SK-N-SH (cell line): ENCODE measurements around the gene RGS6. TPM values are rescaled to one million over a fixed set of nuclear protein-coding genes. Genes with fewer than 3 reads are reported as not detected.

Experiments used
- CTCF ChIA-PET: fragments of 300-600, 350-600 bp; formaldehyde crosslinking; extraction: SDS; loops from one replicate; lab custom pipeline; 2021; lab: Yijun Ruan, JAX
- POLR2A ChIA-PET: fragments of 350-600 bp; sonication (Branson Sonifier 250); formaldehyde crosslinking; extraction: SDS; loops from one replicate; lab custom pipeline; 2020; ENCODE audit warnings: antibody characterized with exemption, inconsistent platforms; lab: Yijun Ruan, JAX
- DNase-seq: peaks from one replicate; pipeline ENCODE4 v3.0.0; 2012
- H2AFZ ChIP-seq: fragments of 200-600 bp; sonication (generic); 2 replicates; pipeline ENCODE4 v1.8.1; 2016; ENCODE audit warnings: antibody characterized with exemption, mild to moderate bottlenecking, low read depth
- H3F3A ChIP-seq: fragments of 200-600 bp; sonication (generic); replicated peaks from 2 replicates; pipeline ENCODE3; 2016; ENCODE audit warnings: antibody characterized with exemption, mild to moderate bottlenecking; ENCODE audit not compliant: insufficient read depth
- H3K27ac ChIP-seq, 2 experiments: fragments of 200-500 bp in 1 of 2; fragments of 200-600 bp in 1 of 2; sonication (Bioruptor generic) in 1 of 2; sonication (generic), shearing (Covaris generic) in 1 of 2; 2 replicates each; pipeline versions ENCODE4 v1.5.1 to v1.6.1; 2014 to 2016; ENCODE audit warnings: low read depth in 2 of 2, inconsistent platforms in 1 of 2, low read length in 1 of 2, mild to moderate bottlenecking in 1 of 2, mixed read lengths in 1 of 2
- H3K27me3 ChIP-seq: fragments of 200-600 bp; sonication (generic), shearing (Covaris generic); 2 replicates; pipeline ENCODE4 v1.6.1; 2016; ENCODE audit warnings: mixed run types; ENCODE audit not compliant: insufficient read depth
- H3K36me3 ChIP-seq, 2 experiments: fragments of 200-500 bp in 1 of 2; fragments of 200-600 bp in 1 of 2; sonication (Bioruptor generic) in 1 of 2; sonication (generic) in 1 of 2; replicated peaks in 1 of 2; 2 replicates each; pipeline versions ENCODE3 to v1.5.1; 2014 to 2016; ENCODE audit warnings: low read length in 1 of 2, mild to moderate bottlenecking in 1 of 2; ENCODE audit not compliant: insufficient read depth in 2 of 2, control insufficient read depth in 1 of 2
- H3K4me1 ChIP-seq, 2 experiments: fragments of 200-500 bp in 1 of 2; fragments of 200-600 bp in 1 of 2; sonication (Bioruptor generic) in 1 of 2; sonication (generic), shearing (Covaris generic) in 1 of 2; 2 replicates each; pipeline versions ENCODE4 v1.5.1 to v1.6.1; 2014 to 2016; ENCODE audit warnings: low read depth in 1 of 2, low read length in 1 of 2, mixed run types in 1 of 2; ENCODE audit not compliant: insufficient read depth in 2 of 2, control insufficient read depth in 1 of 2
- H3K4me2 ChIP-seq: fragments of 200-600 bp; sonication (generic), shearing (Covaris generic); 2 replicates; pipeline ENCODE4 v1.6.1; 2017; ENCODE audit warnings: mixed run types
- H3K4me3 ChIP-seq, 2 experiments: fragments of 200-500 bp in 1 of 2; fragments of 200-600 bp in 1 of 2; sonication (Bioruptor generic) in 1 of 2; sonication (generic), shearing (Covaris generic) in 1 of 2; 2 replicates each; pipeline versions ENCODE4 v1.5.1 to v1.8.1; 2014 to 2016; ENCODE audit warnings: low read depth in 2 of 2, inconsistent platforms in 1 of 2, low read length in 1 of 2, mild to moderate bottlenecking in 1 of 2, mixed read lengths in 1 of 2, moderate library complexity in 1 of 2
- H3K79me2 ChIP-seq: fragments of 200-600 bp; sonication (generic); 2 replicates; pipeline ENCODE4 v1.8.1; 2017; ENCODE audit warnings: mild to moderate bottlenecking; ENCODE audit not compliant: insufficient read depth
- H3K9ac ChIP-seq: fragments of 200-600 bp; sonication (generic); 2 replicates; pipeline ENCODE4 v1.6.1; 2017; ENCODE audit warnings: mixed run types
- H3K9me2 ChIP-seq: fragments of 200-600 bp; sonication (generic); 2 replicates; pipeline ENCODE4 v1.6.1; 2017; ENCODE audit warnings: mixed run types
- H3K9me3 ChIP-seq: fragments of 200-600 bp; sonication (generic); 2 replicates; pipeline ENCODE4 v1.6.1; 2017; ENCODE audit warnings: mixed run types, mild to moderate bottlenecking, moderate library complexity
- H4K20me1 ChIP-seq: fragments of 200-600 bp; sonication (generic); 2 replicates; pipeline ENCODE4 v1.6.1; 2017; ENCODE audit warnings: mild to moderate bottlenecking, mixed run types; ENCODE audit not compliant: insufficient read depth
- CHD2 ChIP-seq: fragments of 150-350 bp; IDR thresholded peaks from 2 replicates; pipeline ENCODE4 v1.6.1; 2018; ENCODE audit warnings: low read length; ENCODE audit not compliant: partially characterized antibody
- ELF1 ChIP-seq: IDR thresholded peaks from 2 replicates; pipeline ENCODE4 v1.4.0; 2012
- EP300 ChIP-seq, 2 experiments: IDR thresholded peaks; 2 replicates each; pipeline versions ENCODE4 v1.4.0 to v1.6.1; 2012; ENCODE audit warnings: borderline replicate concordance in 1 of 2, low read depth in 1 of 2, low read length in 1 of 2
- EZH2phosphoT487 ChIP-seq: fragments of 200-600 bp; sonication (generic); IDR thresholded peaks from 2 replicates; pipeline ENCODE4 v1.6.1; 2017; ENCODE audit warnings: low read depth, mixed run types, mild to moderate bottlenecking, antibody characterized with exemption, moderate library complexity, borderline replicate concordance
- FOSL2 ChIP-seq: IDR thresholded peaks from 2 replicates; pipeline ENCODE4 v1.4.0; 2012; ENCODE audit warnings: low read depth, mild to moderate bottlenecking, moderate library complexity, borderline replicate concordance
- GABPA ChIP-seq: IDR thresholded peaks from 2 replicates; pipeline ENCODE4 v1.4.0; 2012; ENCODE audit warnings: low read depth, mild to moderate bottlenecking
- IRF3 ChIP-seq: fragments of 150-350 bp; IDR thresholded peaks from 2 replicates; pipeline ENCODE4 v1.6.1; 2016; ENCODE audit warnings: mild to moderate bottlenecking, low read depth, low read length
- MAX ChIP-seq: IDR thresholded peaks from 2 replicates; pipeline ENCODE4 v1.4.0; 2012; ENCODE audit warnings: low read depth
- MEF2A ChIP-seq: IDR thresholded peaks from 2 replicates; pipeline ENCODE4 v1.4.0; 2012; ENCODE audit warnings: low read depth, borderline replicate concordance
- NFIC ChIP-seq: IDR thresholded peaks from 2 replicates; pipeline ENCODE4 v1.4.0; 2012; ENCODE audit warnings: borderline replicate concordance
- POLR2AphosphoS5 ChIP-seq: IDR thresholded peaks from 2 replicates; pipeline ENCODE4 v1.6.1; 2012; ENCODE audit warnings: low read depth, low read length
- RAD21 ChIP-seq: IDR thresholded peaks from 2 replicates; pipeline ENCODE4 v1.6.1; 2012; ENCODE audit warnings: mild to moderate bottlenecking, low read length
- RCOR1 ChIP-seq: fragments of 150-350 bp; IDR thresholded peaks from 2 replicates; pipeline ENCODE4 v1.6.1; 2017; ENCODE audit warnings: antibody characterized with exemption, low read length
- RFX5 ChIP-seq: IDR thresholded peaks from 2 replicates; pipeline ENCODE4 v1.6.1; 2012; ENCODE audit warnings: mild to moderate bottlenecking, improper control_type of control experiment, low read length
- RXRA ChIP-seq: IDR thresholded peaks from 2 replicates; pipeline ENCODE4 v1.4.0; 2012; ENCODE audit warnings: low read depth, mild to moderate bottlenecking, borderline replicate concordance
- SIN3A ChIP-seq: IDR thresholded peaks from 2 replicates; pipeline ENCODE4 v1.6.1; 2012; ENCODE audit warnings: low read depth, mild to moderate bottlenecking, low read length, moderate library complexity, borderline replicate concordance
- SMC3 ChIP-seq: IDR thresholded peaks from 2 replicates; pipeline ENCODE4 v1.6.1; 2012; ENCODE audit warnings: low read depth, low read length, improper control_type of control experiment
- TEAD4 ChIP-seq: IDR thresholded peaks from 2 replicates; pipeline ENCODE4 v1.4.0; 2012; ENCODE audit warnings: mild to moderate bottlenecking, borderline replicate concordance; ENCODE audit not compliant: insufficient read depth
- YY1 ChIP-seq: IDR thresholded peaks from 2 replicates; pipeline ENCODE4 v1.4.0; 2012; ENCODE audit warnings: low read depth, mild to moderate bottlenecking
- ZBTB33 ChIP-seq: IDR thresholded peaks from 2 replicates; pipeline ENCODE4 v1.4.0; 2012; ENCODE audit warnings: low read depth, borderline replicate concordance
- WGBS: methylation state at CpG from one replicate; pipeline ENCODE4 v1.1.6; 2017; ENCODE audit warnings: low lambda C conversion rate; 5-methylcytosine and 5-hydroxymethylcytosine counted together
- polyA plus RNA-seq, 3 experiments: library from polyadenylated mRNA; depleted of rRNA; stranded (reverse); fragments of >200 nt; gene quantifications; 2 replicates each; pipeline ENCODE4 v1.2.3, GENCODE V29; 2012

The RGS6 gene
- polyA plus RNA-seq, 1 of the 3 experiments (the other 2 are of a cell fraction) = not detected

GRCh38 chr14:72060917-72061316, 128.7 kb downstream of the RGS6 start:
- Histone ChIP-seq H3K4me1 (no peaks in the 10 kb centered on the region), H3K4me3 (no peak overlapping the region), H4K20me1 (no peaks in the 10 kb centered on the region), H3K36me3 (no peaks in the 10 kb centered on the region), H3K9me3 (no peaks in the 10 kb centered on the region), H3K27me3 (no peaks in the 10 kb centered on the region), H3F3A (no peaks in the 10 kb centered on the region), H3K79me2 (no peaks in the 10 kb centered on the region), H3K27ac (no peak overlapping the region), H2AFZ (no peak overlapping the region), H3K9me2 (no peaks in the 10 kb centered on the region), H3K4me2 (no peak overlapping the region), H3K9ac (no peak overlapping the region)
- ChIA-PET POLR2A (interaction anchor here (0.7 kb wide), 1 partner anchor 11 kb away, joined by 3 read pairs; no protein-coding TSS in a partner anchor), CTCF (interaction anchor here (1.0 kb wide), 1 partner anchor 16 kb away, joined by 4 read pairs; no protein-coding TSS in a partner anchor)
- TF ChIP-seq RFX5 (no peak), NFIC (no peak), MEF2A (no peak), SMC3 (no peak), IRF3 (no peak), GABPA (no peak), EZH2phosphoT487 (no peak), YY1 (no peak), ZBTB33 (no peak), POLR2AphosphoS5 (no peak), RAD21 (no peak), RXRA (no peak), SIN3A (no peak), MAX (no peak), FOSL2 (no peak), ELF1 (no peak), TEAD4 (no peak), CHD2 (no peak), EP300 (IDR thresholded peaks at IDR 0.05; ENCODE audit: borderline replicate concordance in 1 of 2, low read depth in 1 of 2, low read length in 1 of 2) (no peak), RCOR1 (no peak)
- WGBS = 0% methylated on average over 1 of the region's 1 CpG
- DNase-seq = no peak
